Measurements from ENCODE around the gene MPC2.

The MPC2 gene

GRCh38 chr1:167938080-167938636 is 1.3 kb upstream of the MPC2 start:
- Histone ChIP-seq H3K9ac (ENCODE audit: low read depth, low read length) (peak overlapping the region; percentile 69), H3K27ac (ENCODE audit: low read length) (peak overlapping the region; percentile 98; the same call in 1 of the 2 replicates), H3K27me3 (ENCODE audit: insufficient read depth, low read length, poor library complexity) (no peaks in the 10 kb centered on the region), H3K4me1 (ENCODE audit: insufficient read depth, low read length) (peaks cover 39% of the 10 kb centered on the region), H3K4me3 (ENCODE audit: low read depth in 1 of 2, low read length in 2 of 2) (peak overlapping the region; percentile 66 to 83), H3K9me3 (ENCODE audit: insufficient read depth, low read length, severe bottlenecking) (no peaks in the 10 kb centered on the region), H2AFZ (ENCODE audit: low read depth, low read length) (no peak overlapping the region; the same call in 1 of the 2 replicates), H3K4me2 (ENCODE audit: insufficient read depth, low read length) (peak overlapping the region; percentile 92), H4K20me1 (ENCODE audit: insufficient read depth, low read length) (peaks cover 9% of the 10 kb centered on the region; the same call in 1 of the 2 replicates), H3K36me3 (ENCODE audit: insufficient read depth, low read length) (no peaks in the 10 kb centered on the region; the same call in 1 of the 2 replicates), H3K79me2 (ENCODE audit: insufficient read depth, low read length) (peaks cover 92% of the 10 kb centered on the region)
- DNase-seq (no peak), ATAC-seq (ENCODE audit: insufficient read depth, low read depth) (no peak)
- no peak for TF ChIP-seq CTCF (IDR thresholded peaks at IDR 0.05; ENCODE audit: borderline replicate concordance, extremely low read depth, low read length, poor library complexity, severe bottlenecking)
- TF ChIP-seq EZH2 (IDR thresholded peaks at IDR 0.05; ENCODE audit: borderline replicate concordance, low read depth, low read length, severe bottlenecking) = no peak

- H3K9ac ChIP-seq (ENCODE audit: low read depth, low read length) = peak overlapping the region; percentile 69
- peak overlapping the region; percentile 92 for H3K4me2 ChIP-seq (ENCODE audit: insufficient read depth, low read length)
- no peak for ATAC-seq (ENCODE audit: insufficient read depth, low read depth)
- TF ChIP-seq EZH2 (IDR thresholded peaks at IDR 0.05; ENCODE audit: borderline replicate concordance, low read depth, low read length, severe bottlenecking) (no peak), CTCF (IDR thresholded peaks at IDR 0.05; ENCODE audit: borderline replicate concordance, extremely low read depth, low read length, poor library complexity, severe bottlenecking) (no peak)
- no peaks in the 10 kb centered on the region; the same call in 1 of the 2 replicates for H3K36me3 ChIP-seq (ENCODE audit: insufficient read depth, low read length)
- DNase-seq = no peak
- peaks cover 9% of the 10 kb centered on the region; the same call in 1 of the 2 replicates for H4K20me1 ChIP-seq (ENCODE audit: insufficient read depth, low read length)
- peaks cover 94% of the 10 kb centered on the region for H3K79me2 ChIP-seq (ENCODE audit: insufficient read depth, low read length)
- no peaks in the 10 kb centered on the region for H3K9me3 ChIP-seq (ENCODE audit: insufficient read depth, low read length, severe bottlenecking)
- H3K27me3 ChIP-seq (ENCODE audit: insufficient read depth, low read length, poor library complexity) = no peaks in the 10 kb centered on the region
- peak overlapping the region; percentile 95 for H2AFZ ChIP-seq (ENCODE audit: low read depth, low read length)
- H3K27ac ChIP-seq (ENCODE audit: low read length) = peak overlapping the region; percentile 98
- peak overlapping the region; percentile 66 to 83 for H3K4me3 ChIP-seq (ENCODE audit: low read depth in 1 of 2, low read length in 2 of 2)
- peaks cover 39% of the 10 kb centered on the region for H3K4me1 ChIP-seq (ENCODE audit: insufficient read depth, low read length)
Measured at GRCh38 chr1:167937709-167938010, 788 bp upstream of the MPC2 start.

DNA sequence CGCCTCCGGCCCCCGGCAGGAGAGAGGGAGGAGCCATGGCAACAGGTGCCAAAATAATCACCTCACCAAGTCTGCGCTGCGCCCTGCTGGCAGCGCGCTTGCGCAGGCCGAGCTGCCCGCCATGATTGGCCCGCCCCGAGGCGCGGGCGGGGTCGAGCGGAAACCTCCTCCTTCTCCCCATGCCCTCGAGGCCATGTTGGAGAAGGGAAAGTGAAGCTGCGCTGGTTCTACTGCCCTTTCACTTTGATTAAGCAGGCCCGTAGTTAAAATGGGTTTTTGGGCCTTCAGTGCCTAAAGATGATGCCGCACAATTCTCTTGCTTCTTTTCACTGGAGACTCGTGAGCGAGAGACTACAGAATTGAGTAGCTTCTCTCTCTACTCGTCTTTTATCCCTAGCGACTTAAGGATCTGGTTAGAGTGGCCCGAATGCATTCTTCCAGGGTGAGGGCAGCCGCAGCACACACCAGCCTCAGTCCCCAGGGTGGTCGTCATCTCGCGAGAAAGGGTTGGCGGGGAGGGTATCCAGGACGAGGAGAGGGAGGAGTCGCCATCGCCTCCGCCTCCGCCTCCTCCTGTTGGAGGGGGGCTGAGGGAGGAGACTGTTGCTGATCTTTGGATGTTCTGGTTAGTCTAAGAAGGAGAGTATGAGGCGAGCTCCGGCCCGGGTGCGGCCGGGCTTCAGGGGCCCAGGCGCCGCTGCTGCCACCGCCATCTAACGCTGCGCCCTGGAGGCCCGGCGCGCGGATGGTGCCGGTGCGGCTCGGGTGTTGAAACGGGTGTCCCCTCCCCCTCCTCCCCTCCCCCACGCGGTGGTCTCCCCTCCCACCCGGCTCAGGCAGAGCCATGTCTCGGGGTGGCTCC is 573 bp downstream of the MPC2 start, which contains the start of gene DCAF6:
DCAF6 (plus strand) TSS at position 616 of the 862 bp plus-strand sequence; CDS start at position 845, 229 bp downstream.
- DNase-seq = peak; percentile 98
- ATAC-seq (ENCODE audit: insufficient read depth, low read depth) = peak; percentile 81
- peak within 1 kb of the TSS; percentile 92 for H3K4me2 ChIP-seq (ENCODE audit: insufficient read depth, low read length)
- H3K27me3 ChIP-seq (ENCODE audit: insufficient read depth, low read length, poor library complexity) = no peaks in the 10 kb centered on the region
- TF ChIP-seq EZH2 (IDR thresholded peaks at IDR 0.05; ENCODE audit: borderline replicate concordance, low read depth, low read length, severe bottlenecking) (no peak), CTCF (IDR thresholded peaks at IDR 0.05; ENCODE audit: borderline replicate concordance, extremely low read depth, low read length, poor library complexity, severe bottlenecking) (no peak)
- H2AFZ ChIP-seq (ENCODE audit: low read depth, low read length) = peak within 1 kb of the TSS; percentile 95
- peaks cover 39% of the 10 kb centered on the region for H3K4me1 ChIP-seq (ENCODE audit: insufficient read depth, low read length)
- H3K27ac ChIP-seq (ENCODE audit: low read length) = peak within 1 kb of the TSS; percentile 98
- peaks cover 87% of the 10 kb centered on the region for H3K79me2 ChIP-seq (ENCODE audit: insufficient read depth, low read length)
- peak within 1 kb of the TSS; percentile 69 for H3K9ac ChIP-seq (ENCODE audit: low read depth, low read length)
- H3K9me3 ChIP-seq (ENCODE audit: insufficient read depth, low read length, severe bottlenecking) = no peaks in the 10 kb centered on the region
- H3K4me3 ChIP-seq (ENCODE audit: low read depth in 1 of 2, low read length in 2 of 2) = peak within 1 kb of the TSS; percentile 66 to 83
- peaks cover 5% of the 10 kb centered on the region; the same call in 1 of the 2 replicates for H4K20me1 ChIP-seq (ENCODE audit: insufficient read depth, low read length)
- H3K36me3 ChIP-seq (ENCODE audit: insufficient read depth, low read length) = no peaks in the 10 kb centered on the region; the same call in 1 of the 2 replicates

All from DND-41 (cell line).